ENCODE results near the gene ZNF813.
A peak's percentile ranks its signal among the peaks of the same experiment; 100 is the strongest.

ZNF813 gene

GRCh38 chr19:53519446-53519845 lies 51.9 kb downstream of the ZNF813 start:
- DNase-seq (ENCODE audit: low read depth in 2 of 3, low spot score in 2 of 3): no peak

GRCh38 chr19:53520163-53520546 lies 52.6 kb downstream of the ZNF813 start:
- no peak for DNase-seq (ENCODE audit: low read depth in 2 of 3, low spot score in 2 of 3)

- peak; percentile 42 to 65 (median 55) for DNase-seq (ENCODE audit: low read depth in 2 of 3, low spot score in 2 of 3)
Measured at GRCh38 chr19:53520547-53521372, 53.2 kb downstream of the ZNF813 start.

- DNase-seq (ENCODE audit: low read depth in 2 of 3, low spot score in 2 of 3): no peak
Measured at GRCh38 chr19:53521373-53522202, 54.1 kb downstream of the ZNF813 start.

- no peak for DNase-seq (ENCODE audit: low read depth in 2 of 3, low spot score in 2 of 3)
Measured at GRCh38 chr19:53525922-53526321, 58.4 kb downstream of the ZNF813 start.

GRCh38 chr19:53530622-53531021 lies 63.1 kb downstream of the ZNF813 start:
- DNase-seq (ENCODE audit: low read depth in 2 of 3, low spot score in 2 of 3): no peak

GRCh38 chr19:53531457-53531856 lies 63.9 kb downstream of the ZNF813 start:
- DNase-seq (ENCODE audit: low read depth in 2 of 3, low spot score in 2 of 3): no peak

- DNase-seq (ENCODE audit: low read depth in 2 of 3, low spot score in 2 of 3): no peak
Measured at GRCh38 chr19:53532362-53532761, 64.8 kb downstream of the ZNF813 start.

GRCh38 chr19:53536225-53536548 lies 68.7 kb downstream of the ZNF813 start:
- DNase-seq (ENCODE audit: low read depth in 2 of 3, low spot score in 2 of 3): no peak

GRCh38 chr19:53537121-53537520 lies 69.6 kb downstream of the ZNF813 start:
- no peak for DNase-seq (ENCODE audit: low read depth in 2 of 3, low spot score in 2 of 3)

GRCh38 chr19:53537521-53538377 lies 70.2 kb downstream of the ZNF813 start, which contains the start of gene ZNF331:
Gene ZNF331 (plus strand): TSS chr19:53538145. CDS start chr19:53569377, 31,232 bp downstream.
- peak; percentile 54 to 77 (median 68) for DNase-seq (ENCODE audit: low read depth in 2 of 3, low spot score in 2 of 3)

GRCh38 chr19:53538378-53539109 lies 71.0 kb downstream of the ZNF813 start:
- DNase-seq (ENCODE audit: low read depth in 2 of 3, low spot score in 2 of 3): no peak

GRCh38 chr19:53540091-53540490 lies 72.6 kb downstream of the ZNF813 start:
- no peak for DNase-seq (ENCODE audit: low read depth in 2 of 3, low spot score in 2 of 3)

- DNase-seq (ENCODE audit: low read depth in 2 of 3, low spot score in 2 of 3): no peak
Measured at GRCh38 chr19:53541971-53542370, 74.4 kb downstream of the ZNF813 start.

GRCh38 chr19:53545271-53546065 lies 77.9 kb downstream of the ZNF813 start:
- no peak for DNase-seq (ENCODE audit: low read depth in 2 of 3, low spot score in 2 of 3)

Data from activated CD8-positive, alpha-beta memory T cell treated with anti-CD3 and anti-CD28 coated beads for 48 hours (primary cell).